ENCODE results near the gene JMJD4.

The JMJD4 gene

GRCh38 chr1:227749225-227749624 is 14.1 kb upstream of the JMJD4 start:
- no peak for DNase-seq (ENCODE audit: low read depth)

GRCh38 chr1:227748496-227749182 is 13.5 kb upstream of the JMJD4 start:
- DNase-seq (ENCODE audit: low read depth) = no peak

DNA sequence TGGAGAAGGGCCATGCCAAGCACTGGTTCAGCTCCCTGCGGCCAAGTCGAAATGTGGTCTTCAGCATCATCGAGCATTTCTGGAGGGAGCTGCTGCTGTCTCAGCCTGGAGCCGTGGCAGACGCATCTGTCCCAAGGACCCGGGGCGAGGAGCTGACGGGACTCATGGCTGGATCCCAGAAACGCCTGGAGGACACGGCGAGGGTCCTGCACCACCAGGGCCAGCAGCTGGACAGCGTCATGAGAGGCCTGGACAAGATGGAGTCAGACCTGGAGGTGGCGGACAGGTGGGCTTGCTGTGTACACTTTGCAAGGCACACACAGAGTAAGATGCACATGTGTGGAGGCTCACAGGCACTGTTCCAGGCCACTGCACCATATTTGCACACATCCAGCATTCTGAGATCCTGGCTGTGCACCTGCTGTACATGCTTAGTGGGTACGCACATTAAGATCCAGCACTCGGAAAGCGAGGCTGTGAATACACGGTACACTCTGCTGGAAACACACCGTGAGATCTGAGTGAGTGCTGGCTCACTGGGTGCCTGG is 12.9 kb upstream of the JMJD4 start:
- DNase-seq (ENCODE audit: low read depth) = no peak

- no peak for DNase-seq (ENCODE audit: low read depth)
These were observed 12.3 kb upstream of the JMJD4 start for GRCh38 chr1:227747382-227747781.

- DNase-seq (ENCODE audit: low read depth) = no peak
These were observed 11.6 kb upstream of the JMJD4 start for GRCh38 chr1:227746676-227747075.

GRCh38 chr1:227745568-227746265 is 10.6 kb upstream of the JMJD4 start:
- DNase-seq (ENCODE audit: low read depth) = no peak

DNA sequence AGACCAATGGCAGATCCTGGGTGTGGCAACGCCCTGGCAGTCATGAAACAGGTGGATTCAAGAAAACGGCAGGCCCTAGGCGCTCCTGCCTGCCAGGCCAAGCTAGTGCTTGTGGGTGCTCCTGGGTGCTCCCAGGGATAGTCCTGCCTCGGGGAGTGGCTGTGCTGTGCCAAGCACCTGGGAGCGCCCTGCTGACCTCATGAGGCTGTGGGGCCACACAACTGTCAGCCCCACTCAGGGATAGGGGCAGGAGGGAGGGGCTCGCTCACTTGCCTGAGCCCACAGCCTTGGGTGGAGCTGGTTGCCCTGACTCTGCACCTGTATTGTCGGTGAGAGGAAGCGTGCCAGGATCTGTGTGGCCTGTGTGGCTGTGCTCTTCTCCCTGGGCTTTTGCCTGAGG is 9.6 kb upstream of the JMJD4 start:
- no peak for DNase-seq (ENCODE audit: low read depth)

- no peak for DNase-seq (ENCODE audit: low read depth)
These were observed 7.9 kb upstream of the JMJD4 start for GRCh38 chr1:227742738-227743715.

DNA sequence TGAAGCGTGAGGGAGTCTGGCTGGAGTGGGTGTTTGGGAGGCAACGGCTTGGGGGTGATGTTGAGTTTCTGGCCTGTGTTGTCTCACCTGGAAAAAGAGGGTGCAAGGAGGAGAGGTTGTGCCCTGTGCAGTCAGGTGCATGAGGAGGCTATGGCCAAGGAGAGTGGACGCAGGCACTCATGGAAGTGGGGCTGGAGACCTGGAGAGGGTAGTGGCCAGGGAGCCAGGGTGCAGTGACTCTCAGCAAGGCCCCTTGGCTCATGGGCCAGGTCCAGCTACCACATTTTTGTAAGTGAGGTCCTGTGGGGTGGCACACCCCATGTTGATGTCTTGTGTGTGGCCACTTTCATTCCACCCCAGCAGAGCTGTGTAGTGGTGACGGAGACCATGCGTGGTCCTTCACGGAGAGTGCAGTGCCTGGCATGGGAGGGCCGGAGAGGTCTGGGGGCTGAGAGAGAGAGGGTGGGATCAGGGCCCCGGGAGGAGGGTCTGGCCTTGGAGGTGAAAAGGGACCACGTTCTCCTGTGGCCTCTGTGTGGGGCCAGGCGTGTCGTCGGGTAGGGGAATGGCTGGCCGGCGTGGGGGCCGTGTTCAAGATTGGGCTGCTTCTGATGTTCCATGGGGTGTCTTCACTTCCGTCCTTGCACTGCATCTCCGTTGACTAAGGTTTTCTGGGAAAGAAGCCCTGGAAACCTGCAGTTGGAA is 6.2 kb upstream of the JMJD4 start:
- DNase-seq (ENCODE audit: low read depth) = no peak

DNA sequence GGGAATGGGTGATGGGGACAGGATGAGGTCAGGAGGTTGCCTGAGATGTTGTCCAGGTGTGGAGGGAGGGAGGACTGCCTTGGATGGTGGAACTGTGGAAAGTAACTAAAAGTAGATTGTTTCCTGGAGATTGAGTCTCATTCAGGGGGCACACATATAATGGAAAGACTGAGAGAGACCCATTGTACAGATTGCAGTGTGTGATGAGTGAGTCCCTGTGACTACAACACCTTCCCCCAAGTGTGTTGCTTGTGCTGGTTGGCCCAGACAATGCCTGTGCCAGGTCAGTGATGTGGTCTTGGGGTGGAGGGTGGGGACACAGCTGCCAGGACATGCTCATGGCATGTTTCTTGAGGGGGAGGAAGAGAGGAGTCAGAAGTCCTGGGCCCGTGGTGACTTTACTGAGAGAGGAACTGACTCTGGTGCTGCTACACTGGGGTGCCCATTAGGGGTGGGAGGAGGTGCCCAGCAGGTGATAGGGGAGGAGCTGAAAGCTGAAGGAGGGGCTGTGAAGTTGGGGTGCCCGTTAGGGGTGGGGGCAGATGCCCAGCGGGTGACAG is 5.4 kb upstream of the JMJD4 start:
- no peak for DNase-seq (ENCODE audit: low read depth)

- no peak for DNase-seq (ENCODE audit: low read depth)
These were observed 4.5 kb upstream of the JMJD4 start for GRCh38 chr1:227739636-227740035.

DNA sequence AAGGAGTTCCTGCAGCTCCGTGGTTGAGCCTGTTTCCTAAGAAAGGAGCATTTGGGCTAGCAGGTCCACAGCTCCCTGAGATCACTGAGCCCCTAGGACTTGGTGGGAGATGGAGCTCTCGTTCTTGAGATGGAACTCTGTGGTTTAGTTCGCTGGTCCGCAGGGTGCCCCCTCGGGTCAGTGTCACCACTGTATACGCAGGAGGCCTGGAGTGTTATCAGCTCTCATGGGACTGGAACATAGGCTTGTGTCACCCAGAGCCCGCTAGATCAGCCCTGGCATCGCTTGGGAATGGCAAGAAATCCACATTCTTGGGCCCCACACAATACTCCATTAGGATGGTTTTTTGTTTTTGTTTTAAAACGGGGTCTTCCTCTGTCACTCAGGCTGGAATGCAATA is 3.7 kb upstream of the JMJD4 start:
- DNase-seq (ENCODE audit: low read depth) = no peak

DNA sequence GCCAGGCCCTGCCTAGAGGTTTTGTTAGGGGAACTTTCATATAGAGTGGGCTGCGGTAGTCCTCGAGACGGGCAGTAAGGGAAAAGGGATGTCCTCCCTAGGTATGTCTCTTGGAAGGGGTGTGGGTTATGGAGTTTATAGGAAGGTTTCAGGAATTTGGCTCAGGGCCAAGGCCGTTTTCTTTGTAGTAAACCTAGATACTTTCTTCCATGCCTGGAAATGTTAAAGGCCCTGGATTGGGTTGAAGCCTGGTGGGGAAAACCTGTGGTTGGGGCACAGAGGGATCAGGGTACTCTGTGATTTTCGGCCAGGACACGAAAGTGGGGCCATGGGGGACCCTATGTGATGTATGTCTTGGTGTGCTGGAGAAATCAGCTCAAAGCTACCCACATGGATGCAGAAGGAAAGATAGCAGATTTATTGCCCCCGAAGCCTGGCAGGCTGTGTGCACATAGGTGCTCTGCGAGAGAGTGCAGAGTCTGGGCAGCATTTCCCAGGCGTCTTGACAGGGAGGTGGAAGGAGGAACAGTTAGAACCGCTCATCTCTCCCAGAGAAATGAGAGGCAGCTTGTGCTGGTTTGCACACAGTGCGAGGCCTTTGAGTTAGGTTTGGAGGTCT is 1.8 kb upstream of the JMJD4 start:
- DNase-seq (ENCODE audit: low read depth) = no peak

- DNase-seq (ENCODE audit: low read depth) = no peak
These were observed 610 bp upstream of the JMJD4 start for GRCh38 chr1:227735539-227736285.

DNA sequence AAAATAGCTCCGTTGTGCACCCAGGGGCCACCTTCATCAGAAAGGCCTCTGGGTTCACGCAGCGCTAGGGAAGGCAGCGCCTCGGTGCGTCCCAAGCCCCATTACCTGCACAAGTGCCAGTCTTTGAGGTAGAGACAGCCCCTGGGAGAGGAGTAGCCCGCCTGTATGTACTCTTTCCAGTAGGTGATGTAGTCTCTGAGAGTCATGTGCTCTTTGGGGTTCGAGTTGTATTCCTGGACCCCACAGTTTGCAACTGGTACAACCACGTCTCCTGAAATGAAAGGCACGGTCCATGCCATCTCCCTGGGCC is 601 bp downstream of the JMJD4 start:
- DNase-seq (ENCODE audit: low read depth) = no peak

DNA sequence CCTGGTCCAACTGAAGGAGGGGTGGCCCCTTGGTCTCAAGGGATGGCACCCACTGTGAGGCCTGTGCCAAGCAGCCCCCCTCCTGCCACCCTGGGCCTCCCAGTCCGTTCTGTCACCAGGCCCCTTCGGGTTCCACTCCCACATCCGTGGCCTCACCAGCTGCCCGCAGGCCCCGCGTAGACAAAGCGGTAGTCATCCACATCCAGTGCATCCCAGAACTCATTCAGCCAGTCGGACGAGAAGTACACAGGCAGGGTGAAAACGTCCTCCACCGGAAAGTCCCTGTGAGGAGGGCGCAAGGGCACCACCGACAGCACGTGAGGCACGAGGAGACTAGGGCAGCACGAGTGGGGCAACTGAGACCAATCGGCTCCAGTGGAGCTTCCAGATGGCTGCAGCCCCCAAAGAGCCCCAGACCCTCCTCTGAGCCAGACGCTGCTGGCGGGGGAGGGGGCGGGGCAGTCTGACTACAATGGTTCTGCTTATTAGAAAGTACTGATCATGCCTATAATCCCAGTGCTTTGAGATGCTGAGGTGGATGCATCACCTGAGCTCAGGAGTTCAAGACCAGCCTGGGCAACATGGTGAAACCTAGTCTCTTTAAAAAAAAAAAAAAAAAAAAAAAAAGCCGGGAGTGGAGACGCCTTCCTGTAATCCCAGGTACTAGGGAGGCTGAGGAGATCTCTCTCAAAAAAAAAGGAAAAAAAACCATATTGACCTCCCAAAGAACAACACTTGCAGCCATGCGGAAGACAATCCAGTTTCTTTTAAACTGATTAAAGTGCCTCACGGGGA is 1.2 kb downstream of the JMJD4 start:
- no peak for DNase-seq (ENCODE audit: low read depth)

DNA sequence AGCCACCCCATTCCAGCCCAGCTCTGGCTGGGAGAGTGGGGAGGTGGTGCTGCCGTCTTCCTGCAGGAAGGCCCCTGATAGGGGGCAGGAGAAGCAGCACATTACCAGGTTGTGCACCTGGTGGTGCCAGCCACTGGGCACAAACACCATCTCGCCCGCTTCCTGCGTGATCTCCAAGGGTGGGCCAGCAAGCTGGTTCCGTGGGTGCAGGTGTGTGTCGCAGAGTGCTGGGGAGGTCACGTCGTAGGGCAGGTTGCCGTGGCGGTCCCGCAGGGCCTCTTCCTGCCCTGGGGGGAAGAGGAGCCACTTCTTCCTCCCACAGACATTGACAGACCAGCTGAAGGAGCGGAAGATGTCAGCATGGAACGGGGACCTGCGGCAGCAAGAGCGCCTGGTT is 1.8 kb downstream of the JMJD4 start:
- no peak for DNase-seq (ENCODE audit: low read depth)

GRCh38 chr1:227732586-227733308 is 2.4 kb downstream of the JMJD4 start:
- DNase-seq (ENCODE audit: low read depth) = no peak

All from stimulated activated CD8-positive, alpha-beta memory T cell treated with anti-CD3 and anti-CD28 coated beads, Interleukin-12 subunit alpha, Interleukin-12 subunit beta, amount 100 ng/mL, for 1 hour (primary cell).